Gastrocnemius medialis (tissue), 4 donors: ENCODE results near the gene ZDHHC14. TPM values are rescaled to one million over a fixed set of nuclear protein-coding genes. Genes with fewer than 3 reads are reported as not detected.
A peak's percentile ranks its signal among the peaks of the same experiment; 100 is the strongest.

ENCODE experiments used
- ATAC-seq, 2 donors: fragments of 150-250 bp; one replicate each; pipeline ENCODE4 v1.9.1; 2016
- DNase-seq, 2 donors: peaks; one replicate each; pipeline ENCODE4 v3.0.0-alpha.2; 2019
- H3K27ac ChIP-seq, 4 donors: fragments of 200-600 bp; sonication (generic); 1 replicate in 1 of 4; 2 replicates in 3 of 4; pipeline ENCODE4 v1.5.1; 2016 to 2018; ENCODE audit warnings: mild to moderate bottlenecking in 2 of 4, moderate library complexity in 1 of 4
- H3K27me3 ChIP-seq, 3 donors: fragments of 200-600 bp; sonication (generic) in 2 of 3; 1 replicate in 1 of 3; 2 replicates in 2 of 3; pipeline versions ENCODE4 v1.5.1 to v1.6.0; 2016 to 2019; ENCODE audit warnings: mild to moderate bottlenecking in 1 of 3, moderate library complexity in 1 of 3
- H3K36me3 ChIP-seq, 2 donors: fragments of 200-600 bp; sonication (generic) in 1 of 2; one replicate each; pipeline ENCODE4 v1.5.1; 2017 to 2018
- H3K4me1 ChIP-seq, 2 donors: fragments of 200-600 bp; sonication (generic) in 1 of 2; one replicate each; pipeline ENCODE4 v1.5.1; 2016 to 2017; ENCODE audit warnings: mild to moderate bottlenecking in 2 of 2
- H3K4me3 ChIP-seq, 4 donors: fragments of 200-600 bp; sonication (generic) in 3 of 4; 1 replicate in 1 of 4; 2 replicates in 3 of 4; pipeline ENCODE4 v1.5.1; 2016 to 2019; ENCODE audit warnings: mild to moderate bottlenecking in 2 of 4
- H3K9me3 ChIP-seq, 3 donors: fragments of 200-600 bp; sonication (generic) in 2 of 3; 1 replicate in 1 of 3; 2 replicates in 2 of 3; pipeline ENCODE4 v1.5.1; 2016 to 2019
- POLR2A ChIP-seq, 2 donors: fragments of 450-650 bp; IDR thresholded peaks; one replicate each; pipeline ENCODE4 v1.6.1; 2017; ENCODE audit warnings: antibody characterized with exemption in 2 of 2, mild to moderate bottlenecking in 2 of 2, moderate library complexity in 2 of 2
- in situ Hi-C, 4 donors: fragments of 200-750 bp; cut with MboI; loops; one replicate each; pipeline versions ENCODE4 v1.15.0 to v1.8.0; 2017; ENCODE audit warnings: low sequenced_read_pairs in 4 of 4
- intact Hi-C: fragments of 100-400 bp; cut with DNase I; formaldehyde crosslinking; loops from one replicate; pipeline ENCODE4 v1.15.1; 2023; ENCODE audit warnings: low total_unique reads
- total RNA-seq, 4 donors: library from RNA; depleted of rRNA; stranded (reverse); fragments of >200 nt; gene quantifications; one replicate each; pipeline versions ENCODE4 v1.1.0 to v1.2.3, GENCODE V29; 2016
- TF ChIP-seq, protein P1 (sequence below), 5 experiments: fragments of 450-650 bp in 3 of 5; fragments of 200-600 bp in 2 of 5; sonication (generic) in 2 of 5; IDR thresholded peaks in 4 of 5; conservative IDR thresholded peaks in 1 of 5; 1 replicate in 4 of 5; 2 replicates in 1 of 5; pipeline ENCODE4 v1.5.1; 2016 to 2019; ENCODE audit warnings: antibody characterized with exemption in 5 of 5, mild to moderate bottlenecking in 3 of 5, moderate library complexity in 3 of 5

The ZDHHC14 gene
- total RNA-seq, 4 donors from 2014 or later = 3.7 to 7.7 (median 5.9) TPM

DNA sequence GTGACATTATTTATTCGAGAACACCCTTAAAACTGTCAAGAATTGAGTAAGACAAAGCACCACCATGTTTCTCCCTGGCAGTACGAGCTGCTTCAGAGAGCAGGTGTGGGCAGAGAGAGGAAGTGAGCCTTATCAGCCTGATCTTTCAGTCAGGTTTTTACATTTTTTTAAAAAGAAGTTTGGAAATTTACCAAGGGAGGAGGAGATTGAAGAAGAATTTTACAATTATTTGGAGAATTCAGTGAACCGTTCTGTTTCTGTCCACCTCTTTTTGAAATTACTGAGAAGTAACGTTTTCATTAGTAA lies 75.5 kb downstream of the ZDHHC14 start:
- Histone ChIP-seq H3K9me3 (no peaks in the 10 kb centered on the region), H3K4me1 (peaks cover 0 to 6% of the 10 kb centered on the region in 2 donors), H3K36me3 (no peaks in the 10 kb centered on the region), H3K27ac (no peak overlapping the region), H3K27me3 (no peaks in the 10 kb centered on the region), H3K4me3 (no peak overlapping the region)
- intact Hi-C loops = no loop called here
- DNase-seq (no peak), ATAC-seq (no peak)
- in situ Hi-C loops = no loop called here
- TF ChIP-seq, protein P1, sequence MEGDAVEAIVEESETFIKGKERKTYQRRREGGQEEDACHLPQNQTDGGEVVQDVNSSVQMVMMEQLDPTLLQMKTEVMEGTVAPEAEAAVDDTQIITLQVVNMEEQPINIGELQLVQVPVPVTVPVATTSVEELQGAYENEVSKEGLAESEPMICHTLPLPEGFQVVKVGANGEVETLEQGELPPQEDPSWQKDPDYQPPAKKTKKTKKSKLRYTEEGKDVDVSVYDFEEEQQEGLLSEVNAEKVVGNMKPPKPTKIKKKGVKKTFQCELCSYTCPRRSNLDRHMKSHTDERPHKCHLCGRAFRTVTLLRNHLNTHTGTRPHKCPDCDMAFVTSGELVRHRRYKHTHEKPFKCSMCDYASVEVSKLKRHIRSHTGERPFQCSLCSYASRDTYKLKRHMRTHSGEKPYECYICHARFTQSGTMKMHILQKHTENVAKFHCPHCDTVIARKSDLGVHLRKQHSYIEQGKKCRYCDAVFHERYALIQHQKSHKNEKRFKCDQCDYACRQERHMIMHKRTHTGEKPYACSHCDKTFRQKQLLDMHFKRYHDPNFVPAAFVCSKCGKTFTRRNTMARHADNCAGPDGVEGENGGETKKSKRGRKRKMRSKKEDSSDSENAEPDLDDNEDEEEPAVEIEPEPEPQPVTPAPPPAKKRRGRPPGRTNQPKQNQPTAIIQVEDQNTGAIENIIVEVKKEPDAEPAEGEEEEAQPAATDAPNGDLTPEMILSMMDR (IDR thresholded peaks at IDR 0.05 in 4 of 5, conservative IDR thresholded peaks at IDR 0.05 in 1 of 5) = no peak
- no peak for TF ChIP-seq POLR2A (IDR thresholded peaks at IDR 0.05)

DNA sequence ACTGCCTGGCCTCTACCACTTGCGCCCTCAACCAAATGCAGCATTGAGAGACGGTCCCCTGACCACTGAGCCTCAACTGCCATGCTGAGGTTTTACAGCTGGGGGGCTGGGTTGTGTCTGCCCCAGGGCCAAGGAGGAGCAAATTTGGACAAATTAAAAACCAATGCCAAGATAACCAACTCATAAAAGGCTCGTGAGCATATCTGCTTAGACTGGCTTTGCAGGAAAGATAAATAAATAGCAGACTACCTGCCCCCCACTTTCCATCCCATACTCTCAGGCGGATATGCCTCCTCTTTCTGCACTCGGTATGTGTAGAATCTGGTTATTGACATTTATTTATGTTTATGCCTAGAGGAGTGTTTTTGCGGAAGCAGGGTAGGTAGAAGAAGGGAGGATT lies 76.8 kb downstream of the ZDHHC14 start:
- TF ChIP-seq POLR2A (IDR thresholded peaks at IDR 0.05) = no peak
- TF ChIP-seq, protein P1 (IDR thresholded peaks at IDR 0.05 in 4 of 5, conservative IDR thresholded peaks at IDR 0.05 in 1 of 5) = no peak
- Histone ChIP-seq H3K27me3 (no peaks in the 10 kb centered on the region), H3K27ac (no peak overlapping the region), H3K9me3 (no peaks in the 10 kb centered on the region), H3K4me3 (no peak overlapping the region), H3K36me3 (no peaks in the 10 kb centered on the region), H3K4me1 (peaks cover 0 to 10% of the 10 kb centered on the region in 2 donors)
- DNase-seq (no peak), ATAC-seq (no peak)
- in situ Hi-C loops = no loop called here
- intact Hi-C loops = no loop called here

DNA sequence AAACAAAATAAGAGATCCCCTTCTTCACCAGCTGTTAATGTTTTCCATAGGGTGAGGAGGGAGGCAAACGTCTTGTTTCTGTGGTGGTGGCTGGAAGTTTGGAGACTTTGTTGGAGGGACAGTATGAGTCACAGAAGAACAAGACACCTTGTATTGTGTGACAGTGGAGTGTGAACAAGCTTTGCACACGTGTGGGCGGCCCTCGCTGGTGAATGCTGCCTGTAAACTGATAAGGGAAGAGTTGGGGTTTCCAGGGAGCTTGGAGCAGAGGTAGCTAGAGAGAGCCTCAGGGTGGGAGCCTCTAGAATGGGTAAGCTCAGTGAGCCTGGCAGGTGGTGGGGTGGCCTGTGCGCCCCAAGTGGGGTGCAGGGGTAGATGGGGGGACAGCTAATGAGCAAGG lies 78.3 kb downstream of the ZDHHC14 start:
- Histone ChIP-seq H3K4me3 (no peak overlapping the region), H3K27me3 (no peaks in the 10 kb centered on the region), H3K36me3 (no peaks in the 10 kb centered on the region), H3K4me1 (peaks cover 0 to 10% of the 10 kb centered on the region in 2 donors), H3K9me3 (no peaks in the 10 kb centered on the region), H3K27ac (no peak overlapping the region)
- TF ChIP-seq, protein P1 (IDR thresholded peaks at IDR 0.05 in 4 of 5, conservative IDR thresholded peaks at IDR 0.05 in 1 of 5) = no peak
- ATAC-seq (no peak), DNase-seq (no peak)
- in situ Hi-C loops (no loop called here), intact Hi-C loops (no loop called here)

DNA sequence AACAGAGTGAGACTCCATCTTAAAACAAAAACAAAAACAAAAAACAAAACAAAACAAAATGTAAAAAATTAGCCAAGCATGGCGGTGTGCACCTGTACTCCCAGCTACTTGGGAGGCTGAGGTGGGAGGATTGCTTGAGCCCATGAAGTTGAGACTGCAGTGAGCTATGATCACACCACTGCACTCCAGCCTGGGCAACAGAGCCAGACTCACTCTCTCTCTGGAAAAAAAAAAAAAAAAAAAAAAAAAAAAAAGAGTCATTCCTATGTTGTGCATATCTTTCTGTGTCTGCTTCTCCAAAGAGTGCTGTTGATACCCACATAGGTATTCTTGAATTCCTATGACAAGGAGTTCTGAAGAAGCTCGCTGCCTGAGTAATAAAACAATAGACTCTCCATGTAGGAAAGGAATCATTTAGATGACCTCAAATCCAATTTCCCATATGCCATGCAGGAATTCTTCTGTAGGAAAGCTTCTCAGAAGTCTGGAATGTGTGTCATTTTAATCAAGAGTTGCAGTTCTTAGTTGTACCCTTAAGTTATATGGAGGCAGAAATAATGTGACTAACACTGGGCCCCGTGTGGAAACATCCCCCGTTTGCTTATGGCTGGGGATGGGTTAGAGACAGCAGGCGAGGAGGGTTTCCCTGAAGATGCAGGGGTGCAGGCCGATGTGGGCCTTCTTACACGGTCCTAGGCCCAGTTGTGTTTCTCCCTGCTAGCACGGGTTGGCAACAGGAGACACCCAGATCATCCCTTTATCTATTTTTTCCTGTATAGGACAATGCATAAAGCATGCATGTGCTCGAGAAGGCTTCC lies 79.4 kb downstream of the ZDHHC14 start:
- intact Hi-C loops = no loop called here
- in situ Hi-C loops = no loop called here
- no peak for TF ChIP-seq POLR2A (IDR thresholded peaks at IDR 0.05)
- TF ChIP-seq, protein P1 (IDR thresholded peaks at IDR 0.05 in 4 of 5, conservative IDR thresholded peaks at IDR 0.05 in 1 of 5) = no peak
- peaks cover 5 to 10% of the 10 kb centered on the region in 2 donors for H3K4me1 ChIP-seq
- DNase-seq = no peak
- H3K27ac ChIP-seq = peak overlapping the region in 1 of 4 donors; percentile 40
- H3K27me3 ChIP-seq = no peaks in the 10 kb centered on the region
- no peak for ATAC-seq
- H3K9me3 ChIP-seq = no peaks in the 10 kb centered on the region
- no peaks in the 10 kb centered on the region for H3K36me3 ChIP-seq
- no peak overlapping the region for H3K4me3 ChIP-seq
